ENCODE results near the gene ISLR2. TPM values are rescaled to one million over a fixed set of nuclear protein-coding genes. Genes with fewer than 3 reads are reported as not detected.

ISLR2 gene
- total RNA-seq, 1 experiment from 2014 or later: 0.05 TPM

DNA sequence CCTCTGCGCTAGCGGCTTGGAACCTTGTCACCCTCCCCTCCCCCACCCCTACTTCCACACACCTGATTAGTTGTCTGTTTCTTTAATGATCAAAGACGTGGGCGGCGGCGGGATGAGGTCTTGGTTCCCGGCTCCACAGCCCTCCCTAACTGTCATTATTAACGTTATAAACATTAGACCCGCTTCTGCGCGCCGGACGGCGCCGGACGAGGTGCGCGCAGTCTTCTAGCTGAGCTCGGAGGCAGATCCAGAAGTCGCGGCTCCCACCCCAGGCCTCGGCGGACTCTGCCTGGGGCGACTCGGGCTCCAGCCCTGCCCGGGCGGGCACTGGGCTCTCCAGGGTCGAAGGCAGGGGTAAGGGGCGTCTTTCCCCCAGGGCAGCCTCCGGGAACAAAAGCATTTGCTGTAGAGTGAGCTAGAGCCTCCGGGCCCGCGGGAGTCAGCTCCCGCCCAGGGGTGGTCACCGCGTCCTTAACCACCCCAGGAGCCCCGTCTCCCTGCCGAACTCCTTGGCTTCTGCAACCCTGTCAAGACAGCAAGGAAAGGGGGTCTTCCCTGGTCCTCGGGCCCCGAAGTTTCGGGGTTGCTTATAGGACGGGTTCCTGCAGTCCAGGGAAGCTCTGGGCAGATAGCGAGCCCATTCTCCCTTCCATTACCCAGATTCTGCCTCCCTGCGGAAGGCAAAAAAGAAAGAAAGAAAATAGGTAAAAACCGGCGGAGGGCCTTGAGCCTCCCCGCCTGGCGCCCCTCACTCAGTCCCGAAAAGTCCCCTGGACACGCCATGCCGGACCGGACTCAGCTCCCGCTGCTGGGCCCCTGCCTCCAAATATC lies 2.2 kb upstream of the ISLR2 start:
- RAD21 ChIA-PET (ENCODE audit: low non-redundant PET in 1 of 2, low total read pairs in 2 of 2, uncharacterized antibody in 2 of 2, unreplicated experiment in 2 of 2): interaction anchor here (0.7 to 1.2 kb wide), 3 partner anchors 79 to 180 kb away, joined by 3 to 4 read pairs (median 3); no protein-coding TSS in a partner anchor
- CTCF ChIA-PET: interaction anchor here (1.0 to 2.5 kb wide), 3 partner anchors 176 to 193 kb away, joined by 4 to 10 read pairs (median 5); no protein-coding TSS in a partner anchor
- no peaks in the 10 kb centered on the region for H3K36me3 ChIP-seq (ENCODE audit: control insufficient read depth in 1 of 2, insufficient read depth in 2 of 2, low read length in 2 of 2)
- POLR2A ChIA-PET: no interaction called here
- DNase-seq (ENCODE audit: low read depth, low spot score) (no peak), ATAC-seq (peak; percentile 40)
- no peak overlapping the region for H2AFZ ChIP-seq (ENCODE audit: low read depth, low read length, poor library complexity, severe bottlenecking)
- H3K27ac ChIP-seq (ENCODE audit: low read depth, low read length): no peak overlapping the region
- H4K20me1 ChIP-seq (ENCODE audit: insufficient read depth): no peaks in the 10 kb centered on the region
- no peaks in the 10 kb centered on the region for H3K9me3 ChIP-seq (ENCODE audit: control insufficient read depth in 1 of 2, insufficient read depth in 1 of 2, low read depth in 1 of 2, low read length in 2 of 2)
- no TSS peak for BruUV-seq (replicated peaks)
- H3K9ac ChIP-seq (ENCODE audit: low read length): no peak overlapping the region
- intact Hi-C loops (cut with micrococcal nuclease): loop anchor here (1.0 to 5.0 kb wide), 4 partner anchors 156 to 192 kb away; no protein-coding TSS in a partner anchor
- H3K27me3 ChIP-seq (ENCODE audit: insufficient read depth, low read length): no peaks in the 10 kb centered on the region
- peak overlapping the region; percentile 68 for H3K4me2 ChIP-seq (ENCODE audit: low read length)
- peaks cover 0 to 9% of the 10 kb centered on the region in 2 experiments; a peak in 2 of 4 replicates for H3K4me1 ChIP-seq (ENCODE audit: control insufficient read depth in 1 of 2, insufficient read depth in 2 of 2, low read length in 2 of 2)
- peak overlapping the region; percentile 32 to 33; a peak in 3 of 4 replicates for H3K4me3 ChIP-seq (replicated peaks in 1 of 2; ENCODE audit: low read depth in 1 of 2, low read length in 2 of 2)
- no peak for TF ChIP-seq REST (IDR thresholded peaks at IDR 0.05; ENCODE audit: low read depth)
- TF ChIP-seq EZH2phosphoT487 (IDR thresholded peaks at IDR 0.05; ENCODE audit: borderline replicate concordance): no peak
- no peak for TF ChIP-seq ATF3 (IDR thresholded peaks at IDR 0.05)
- no peak for TF ChIP-seq EZH2 (IDR thresholded peaks at IDR 0.05)
- TF ChIP-seq SRF (IDR thresholded peaks at IDR 0.05; ENCODE audit: low read depth): no peak
- no peak for TF ChIP-seq SP1 (IDR thresholded peaks at IDR 0.05; ENCODE audit: low read depth)
- no peak for TF ChIP-seq POLR2A (IDR thresholded peaks at IDR 0.05; ENCODE audit: borderline replicate concordance, extremely low read depth, insufficient read depth, insufficient read length)
- TF ChIP-seq YY1 (IDR thresholded peaks at IDR 0.05; ENCODE audit: extremely low read depth, insufficient replicate concordance, low read depth, low read length): no peak
- TF ChIP-seq CEBPB (IDR thresholded peaks at IDR 0.05; ENCODE audit: low read depth): no peak
- no peak for TF ChIP-seq ZFX (IDR thresholded peaks at IDR 0.05)
- no peak for TF ChIP-seq JUND (IDR thresholded peaks at IDR 0.05)
- TF ChIP-seq SIN3A (IDR thresholded peaks at IDR 0.05; ENCODE audit: low read depth): no peak
- TF ChIP-seq ZNF274 (IDR thresholded peaks at IDR 0.05; ENCODE audit: low read depth, low read length): no peak
- no peak for TF ChIP-seq ZBTB33 (IDR thresholded peaks at IDR 0.05; ENCODE audit: extremely low read depth, insufficient replicate concordance, low read length)
- no peak for TF ChIP-seq CTCF (IDR thresholded peaks at IDR 0.05 in 2 of 3, conservative IDR thresholded peaks at IDR 0.05 in 1 of 3; ENCODE audit: borderline replicate concordance in 1 of 3, insufficient read depth in 1 of 3, low read depth in 2 of 3, low read length in 2 of 3)
- TF ChIP-seq TCF7L2 (IDR thresholded peaks at IDR 0.05; ENCODE audit: borderline replicate concordance, extremely low read depth, insufficient read depth, insufficient read length): no peak
- TF ChIP-seq RAD21 (IDR thresholded peaks at IDR 0.05; ENCODE audit: low read depth): no peak
- TF ChIP-seq, protein P1, sequence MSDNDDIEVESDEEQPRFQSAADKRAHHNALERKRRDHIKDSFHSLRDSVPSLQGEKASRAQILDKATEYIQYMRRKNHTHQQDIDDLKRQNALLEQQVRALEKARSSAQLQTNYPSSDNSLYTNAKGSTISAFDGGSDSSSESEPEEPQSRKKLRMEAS (IDR thresholded peaks at IDR 0.05): no peak
- no peak for TF ChIP-seq FOSL1 (IDR thresholded peaks at IDR 0.05; ENCODE audit: low read depth)
- no peaks in the 10 kb centered on the region for H3K9me2 ChIP-seq (ENCODE audit: insufficient read depth)
- H3K79me2 ChIP-seq (ENCODE audit: insufficient read depth, low read length): no peaks in the 10 kb centered on the region
